Erythroblast (primary cell): Measurements from ENCODE around the gene MYRIP.

Experiments
- GATA1 ChIP-seq: IDR thresholded peaks from 2 replicates; pipeline ENCODE4 v1.6.1; 2011; ENCODE audit warnings: low read depth, mild to moderate bottlenecking, control low read depth, low read length, moderate library complexity
- POLR2A ChIP-seq: IDR thresholded peaks from 2 replicates; pipeline ENCODE4 v1.6.1; 2011; ENCODE audit warnings: mild to moderate bottlenecking, low read length

DNA sequence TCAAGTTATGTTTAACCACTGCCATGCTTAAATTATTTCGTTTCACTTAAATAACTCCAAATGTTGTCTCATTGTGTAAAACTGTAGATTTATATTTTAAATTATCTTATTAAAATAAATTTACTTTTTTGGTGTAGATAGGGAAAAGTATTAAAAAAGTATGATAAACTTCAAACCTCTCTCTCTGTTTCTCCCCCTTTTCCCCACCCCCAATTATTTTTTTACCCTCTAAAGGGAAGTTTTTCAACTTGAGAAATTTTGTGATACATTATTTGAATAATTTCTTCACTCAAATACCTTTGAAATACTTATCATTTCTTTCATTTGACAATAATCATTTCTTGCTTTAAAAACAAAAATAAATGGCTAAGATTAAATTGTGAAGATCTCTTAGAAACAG, 433.2 kb downstream of the MYRIP start:
- TF ChIP-seq POLR2A (no peak), GATA1 (no peak)
